Kidney (tissue), 14 donors: Measurements from ENCODE around the gene VCL. TPM values are rescaled to one million over a fixed set of nuclear protein-coding genes. Genes with fewer than 3 reads are reported as not detected.

ENCODE experiments used
- DNase-seq, 5 donors: peaks; one replicate each; pipeline ENCODE4 v3.0.0-alpha.2; 2013 to 2020
- FAIRE-seq: peaks from 2 replicates; lab custom pipeline; 2012; peaks lifted over from hg19 to GRCh38; lab: Jason Lieb, UNC
- H3K27ac ChIP-seq, 2 donors: one replicate each; pipeline ENCODE4 v1.7.0; 2013; ENCODE audit warnings: low read depth in 2 of 2, low read length in 2 of 2, inconsistent platforms in 1 of 2
- H3K27me3 ChIP-seq: one replicate; pipeline ENCODE4 v1.7.1; 2013; ENCODE audit warnings: low read length, inconsistent platforms; ENCODE audit not compliant: control insufficient read depth, insufficient read depth
- H3K36me3 ChIP-seq, 3 donors: one replicate each; pipeline versions ENCODE4 v1.7.0 to v1.7.1; 2013; ENCODE audit warnings: low read length in 3 of 3, control low read depth in 1 of 3, inconsistent platforms in 1 of 3; ENCODE audit not compliant: insufficient read depth in 3 of 3, control insufficient read depth in 2 of 3
- H3K4me1 ChIP-seq, 3 donors: one replicate each; pipeline versions ENCODE4 v1.7.0 to v1.7.1; 2013; ENCODE audit warnings: low read length in 3 of 3, inconsistent platforms in 1 of 3, low read depth in 1 of 3; ENCODE audit not compliant: control insufficient read depth in 2 of 3, insufficient read depth in 2 of 3
- H3K4me3 ChIP-seq, 3 donors: one replicate each; pipeline versions ENCODE4 v1.7.0 to v1.8.1; 2013; ENCODE audit warnings: low read length in 3 of 3, control low read depth in 1 of 3, inconsistent platforms in 1 of 3
- H3K9ac ChIP-seq, 3 donors: one replicate each; pipeline versions ENCODE4 v1.7.0 to v1.7.1; 2013; ENCODE audit warnings: low read length in 3 of 3, control low read depth in 1 of 3, inconsistent platforms in 1 of 3
- H3K9me3 ChIP-seq, 3 donors: one replicate each; pipeline versions ENCODE4 v1.7.0 to v1.7.1; 2013; ENCODE audit warnings: low read length in 3 of 3, control low read depth in 1 of 3, inconsistent platforms in 1 of 3; ENCODE audit not compliant: control insufficient read depth in 2 of 3, insufficient read depth in 1 of 3
- CTCF ChIP-seq: IDR thresholded peaks from 3 replicates; pipeline ENCODE4 v1.5.1; 2012; ENCODE audit warnings: mild to moderate bottlenecking, moderate library complexity, borderline replicate concordance; ENCODE audit not compliant: insufficient read depth; ENCODE audit errors: extremely low read depth
- intact Hi-C: fragments of 100-400 bp; cut with DNase I; formaldehyde crosslinking; loops from one replicate; pipeline ENCODE4 v1.11.1; 2022
- polyA plus RNA-seq: library from polyadenylated mRNA; stranded (reverse); fragments of 350-450 nt; fragmentation: Illumina TruSeq; extraction: RNeasy Lipid Tissue Mini Kit (QIAGEN cat#74804); gene quantifications from one replicate; pipeline ENCODE4 v1.2.3, GENCODE V29; 2014; ENCODE audit warnings: low read depth, low replicate concordance; ENCODE audit not compliant: insufficient read depth
- total RNA-seq: library from RNA; stranded (reverse); fragmentation: NEBNext Ultra II Directional; extraction: Animal tissue kit (Norgen Biotek cat#: 25700); gene quantifications from one replicate; pipeline ENCODE4 v1.2.1, GENCODE V29; 2021
- donor health status: control.
- donor health status: control.
- donor health status: control.
- donor health status: control.
- donor health status: control.
- donor health status: DM: yes; HTN: yes; CAD: no.
- donor health status: Normal renal cell carcinoma (clear cell type).

Gene VCL
- total and polyA plus RNA-seq, 2 donors from 2014 or later = 23.8 to 167 TPM

DNA sequence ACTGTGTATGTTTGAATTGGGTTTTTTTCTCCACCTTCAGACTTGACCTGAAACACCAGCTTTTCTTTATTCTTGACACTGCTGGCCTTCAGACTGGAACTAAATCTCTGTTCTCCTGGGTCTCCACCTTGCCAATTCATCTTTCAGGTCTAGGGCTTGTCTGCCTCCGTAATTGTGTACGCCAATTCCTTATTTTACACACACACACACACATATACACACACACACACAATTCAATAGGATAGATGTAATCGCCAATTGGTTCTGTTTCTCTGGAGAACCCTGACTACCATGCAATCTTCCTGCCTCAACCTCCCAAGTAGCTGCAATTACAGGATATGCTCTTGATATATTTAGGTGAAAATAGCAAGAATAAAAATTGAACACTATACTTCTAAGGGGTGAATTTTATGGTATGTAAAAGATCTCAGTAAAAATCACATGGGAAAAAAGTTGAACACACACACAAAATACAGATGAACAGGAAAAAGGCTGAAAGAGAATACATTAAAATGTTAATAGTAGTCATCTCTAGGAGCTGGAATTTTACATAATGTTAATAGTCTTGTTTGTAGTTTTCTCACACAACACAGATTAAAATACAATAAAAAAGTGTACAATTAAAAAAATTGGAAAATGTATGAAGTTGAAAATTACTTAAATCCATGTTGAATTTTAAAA is 6.6 kb upstream of the VCL start:
- Histone ChIP-seq H3K4me3 (no peak overlapping the region), H3K4me1 (no peaks in the 10 kb centered on the region), H3K36me3 (no peaks in the 10 kb centered on the region), H3K27me3 (no peaks in the 10 kb centered on the region), H3K9me3 (no peaks in the 10 kb centered on the region), H3K27ac (no peak overlapping the region), H3K9ac (no peak overlapping the region)
- no peak for TF ChIP-seq CTCF
- intact Hi-C loops = no loop called here
- DNase-seq (no peak), FAIRE-seq (no peak)

GRCh38 chr10:73991884-73992245 is 6.1 kb upstream of the VCL start:
- FAIRE-seq (no peak), DNase-seq (no peak)
- no peak overlapping the region for H3K27ac ChIP-seq

DNA sequence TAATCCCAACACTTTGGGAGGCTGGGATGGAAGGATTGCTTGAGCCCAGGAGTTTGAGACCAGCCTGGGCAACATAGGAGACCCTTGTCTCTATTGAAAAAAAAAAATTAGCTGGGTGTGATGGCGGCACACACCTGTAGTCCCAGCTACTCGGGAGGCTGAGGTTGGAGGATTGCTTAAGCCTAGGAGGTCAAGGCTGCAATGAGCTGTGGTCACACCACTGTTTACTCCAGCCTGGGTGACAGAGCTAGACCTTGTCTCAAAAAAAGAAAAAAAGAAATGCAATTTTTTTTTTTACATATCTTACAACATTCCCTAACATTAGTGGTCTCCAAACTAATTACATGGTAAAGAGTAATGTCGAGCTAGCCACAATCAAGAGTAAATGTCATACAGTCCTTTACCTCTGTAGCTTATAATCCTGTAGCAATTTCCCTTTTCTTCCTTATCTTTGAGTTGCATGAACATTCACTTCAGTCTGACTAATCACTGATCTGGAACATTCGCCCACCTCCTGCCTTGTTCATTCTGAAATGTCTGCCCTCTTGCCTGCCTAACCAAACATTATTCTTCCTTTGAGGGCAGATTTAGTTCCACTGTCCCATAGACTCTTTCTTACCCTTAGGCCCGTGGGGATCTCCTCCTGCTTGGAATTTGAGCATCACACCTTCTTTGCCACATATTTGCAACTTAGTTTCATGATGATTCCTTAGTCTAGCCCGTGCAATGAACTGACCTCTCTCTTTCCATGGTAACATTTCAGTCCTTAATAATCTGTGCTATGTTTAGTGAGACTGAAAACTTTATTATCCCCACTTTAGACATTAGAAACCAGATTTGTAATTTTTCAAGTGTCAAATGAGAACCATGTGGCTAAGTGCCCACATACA is 4.8 kb upstream of the VCL start:
- no peak for TF ChIP-seq CTCF
- FAIRE-seq (no peak), DNase-seq (no peak)
- Histone ChIP-seq H3K27ac (no peak overlapping the region), H3K9me3 (no peaks in the 10 kb centered on the region), H3K36me3 (no peaks in the 10 kb centered on the region), H3K27me3 (no peaks in the 10 kb centered on the region), H3K4me1 (no peaks in the 10 kb centered on the region), H3K9ac (no peak overlapping the region), H3K4me3 (no peak overlapping the region)
- intact Hi-C loops = no loop called here

More at GRCh38 chr10:73991884-73992245, 6.1 kb upstream of the VCL start:
- H3K9me3 ChIP-seq = no peaks in the 10 kb centered on the region
- H3K36me3 ChIP-seq = no peaks in the 10 kb centered on the region
- H3K4me1 ChIP-seq = no peaks in the 10 kb centered on the region
- H3K9ac ChIP-seq = no peak overlapping the region
- no peak overlapping the region for H3K4me3 ChIP-seq
- H3K27me3 ChIP-seq = no peaks in the 10 kb centered on the region
- intact Hi-C loops = no loop called here
- no peak for TF ChIP-seq CTCF
